ENCODE data around the gene RPS18.

GRCh38 chr6:33278810-33279209 is 6.9 kb downstream of the RPS18 start:
- TF ChIP-seq CTCF (IDR thresholded peaks at IDR 0.05) (no peak), POLR2A (IDR thresholded peaks at IDR 0.05) (no peak)
